Pancreas (tissue), 10 donors: ENCODE results near the gene FAM131A. TPM values are rescaled to one million over a fixed set of nuclear protein-coding genes. Genes with fewer than 3 reads are reported as not detected.

Experiments
- ATAC-seq, 4 donors: fragments of 200-7000 bp; cut with Tn5 transposase; one replicate each; pipeline versions ENCODE4 v1.8.0 to v1.9.1; 2020; ENCODE audit warnings: mild to moderate bottlenecking in 4 of 4, moderate library complexity in 4 of 4
- DNase-seq, 6 donors: peaks; one replicate each; pipeline ENCODE4 v3.0.0-alpha.2; 2020
- FAIRE-seq: peaks from 2 replicates; lab custom pipeline; 2012; peaks lifted over from hg19 to GRCh38; lab: Jason Lieb, UNC
- H3K27ac ChIP-seq, 4 donors: fragments of 200-600 bp; sonication (generic); 1 replicate in 3 of 4; 2 replicates in 1 of 4; pipeline versions ENCODE4 v1.5.0 to v1.8.0; 2020
- H3K27me3 ChIP-seq, 4 donors: fragments of 200-600 bp; one replicate each; pipeline ENCODE4 v1.8.0; 2021
- H3K36me3 ChIP-seq, 3 donors: fragments of 200-600 bp; sonication (generic) in 1 of 3; one replicate each; pipeline versions ENCODE4 v1.5.0 to v1.8.0; 2020 to 2021
- H3K4me1 ChIP-seq, 3 donors: fragments of 200-600 bp; one replicate each; pipeline ENCODE4 v1.8.0; 2021
- H3K4me3 ChIP-seq, 4 donors: fragments of 200-600 bp; sonication (generic) in 2 of 4; one replicate each; pipeline versions ENCODE4 v1.5.0 to v1.8.0; 2020 to 2021
- H3K9me3 ChIP-seq, 4 donors: fragments of 200-600 bp; one replicate each; pipeline ENCODE4 v1.8.0; 2021
- CTCF ChIP-seq, 4 donors: fragments of 200-600 bp; sonication (generic) in 3 of 4; IDR thresholded peaks; one replicate each; pipeline versions ENCODE4 v1.5.0 to v1.8.0; 2021; ENCODE audit warnings: antibody characterized with exemption in 4 of 4
- WGBS, 2 donors: extraction: QIAGEN DNeasy Blood & Tissue Kit; methylation state at CpG; one replicate each; pipeline ENCODE4 v1.1.7; 2013; 5-methylcytosine and 5-hydroxymethylcytosine counted together
- intact Hi-C, 3 donors: fragments of 100-400 bp; cut with DNase I; formaldehyde crosslinking; loops; one replicate each; pipeline versions ENCODE4 v1.11.1 to v1.14.2; 2022
- polyA plus RNA-seq, 2 donors: library from polyadenylated mRNA; stranded (reverse); fragments of 200-250 nt; gene quantifications; one replicate each; pipeline ENCODE4 v1.2.3, GENCODE V29; 2013
- total RNA-seq, 6 donors: library from RNA; stranded (reverse); fragmentation: NEBNext Ultra II Directional in 4 of 6; extraction: Animal tissue kit (Norgen Biotek cat#: 25700) in 4 of 6; gene quantifications; one replicate each; pipeline versions ENCODE4 v1.2.1 to v1.2.4, GENCODE V29; 2021 to 2023
- donor health status: healthy with polysubstance abuse.
- donor health status: DM: no; HTN: no; CAD: no; lungs with moderate emphysema.
- donor health status: DM: no; HTN: no; CAD: no.
- donor health status: control.
- donor health status: control.
- donor health status: Bipolar disorder and iron deficiency.
- donor health status: DM: yes; HTN: yes; CAD: no.
- donor health status: DM: no; HTN: no; CAD: no.
- donor health status: DM: no; HTN: no; CAD: no.
- donor health status: DM: yes; HTN: yes; CAD: no.

Gene FAM131A
- total and polyA plus RNA-seq, 8 donors = 4.0 to 22.5 (median 7.9) TPM

- no peak for TF ChIP-seq CTCF (IDR thresholded peaks at IDR 0.05)
- DNase-seq (peak in 3 of 6 donors; percentile 18 to 29 (median 22)), FAIRE-seq (no peak), ATAC-seq (no peak)
- H3K9me3 ChIP-seq = no peaks in the 10 kb centered on the region
- H3K36me3 ChIP-seq = peaks cover 0 to 3% (median 0%) of the 10 kb centered on the region in 3 donors
- H3K27ac ChIP-seq = peak overlapping the region in 3 of 4 donors; percentile 12 to 97 (median 97)
- peaks cover 0 to 10% (median 0%) of the 10 kb centered on the region in 3 donors for H3K4me1 ChIP-seq
- intact Hi-C loops = no loop called here
- H3K4me3 ChIP-seq = peak overlapping the region; percentile 74 to 97 (median 78)
- 63 to 64% methylated on average over 12 of the region's 12 CpGs for WGBS, 2 donors
- no peaks in the 10 kb centered on the region for H3K27me3 ChIP-seq
These were observed 22.9 kb downstream of the FAM131A start for GRCh38 chr3:184360070-184360928.

- 4 to 5% methylated on average over 24 of the region's 24 CpGs for WGBS, 2 donors
- FAIRE-seq (no peak), DNase-seq (peak in 3 of 6 donors; percentile 10 to 33 (median 26)), ATAC-seq (no peak)
- peak overlapping the region; percentile 74 to 97 (median 78) for H3K4me3 ChIP-seq
- TF ChIP-seq CTCF (IDR thresholded peaks at IDR 0.05) = no peak
- peaks cover 0 to 10% (median 0%) of the 10 kb centered on the region in 3 donors for H3K4me1 ChIP-seq
- H3K36me3 ChIP-seq = peaks cover 0 to 5% (median 0%) of the 10 kb centered on the region in 3 donors
- intact Hi-C loops = no loop called here
- H3K9me3 ChIP-seq = no peaks in the 10 kb centered on the region
- peak overlapping the region; percentile 12 to 97 (median 66) for H3K27ac ChIP-seq
- no peaks in the 10 kb centered on the region for H3K27me3 ChIP-seq
These were observed 23.6 kb downstream of the FAM131A start for GRCh38 chr3:184360929-184361531.

- no peak for TF ChIP-seq CTCF (IDR thresholded peaks at IDR 0.05)
- ATAC-seq = peak; percentile 53 to 68 (median 57)
- intact Hi-C loops = no loop called here
- no peak for FAIRE-seq
- no peaks in the 10 kb centered on the region for H3K9me3 ChIP-seq
- peak within 1 kb of the TSS; percentile 91 to 98 (median 97) for H3K27ac ChIP-seq
- 0 to 1% methylated on average over 40 to 56 of the region's 56 CpGs for WGBS, 2 donors
- peaks cover 0 to 5% (median 0%) of the 10 kb centered on the region in 3 donors for H3K36me3 ChIP-seq
- peak; percentile 54 to 87 (median 72) for DNase-seq
- H3K4me1 ChIP-seq = peaks cover 0 to 10% (median 0%) of the 10 kb centered on the region in 3 donors
- H3K4me3 ChIP-seq = peak within 1 kb of the TSS; percentile 74 to 97 (median 78)
- no peaks in the 10 kb centered on the region for H3K27me3 ChIP-seq
These were observed 24.1 kb downstream of the FAM131A start, which contains the start of the genes CLCN2 and POLR2H for GRCh38 chr3:184361532-184361931. Gene CLCN2, minus strand, starts transcription at chr3:184361605. Its CDS starts 126 bp downstream, at chr3:184361479. Gene POLR2H, plus strand, starts transcription at chr3:184361710. Its CDS starts 1,783 bp downstream, at chr3:184363493.

- Histone ChIP-seq H3K9me3 (no peaks in the 10 kb centered on the region), H3K27me3 (no peaks in the 10 kb centered on the region), H3K4me1 (peaks cover 0 to 10% (median 0%) of the 10 kb centered on the region in 3 donors), H3K36me3 (peaks cover 0 to 5% (median 0%) of the 10 kb centered on the region in 3 donors), H3K4me3 (peak overlapping the region; percentile 74 to 97 (median 78)), H3K27ac (peak overlapping the region; percentile 91 to 98 (median 97))
- WGBS, 2 donors = 0% methylated on average over 33 to 38 of the region's 38 CpGs
- DNase-seq (peak in 4 of 6 donors; percentile 66 to 85 (median 76)), ATAC-seq (peak; percentile 42 to 49 (median 46)), FAIRE-seq (no peak)
- intact Hi-C loops = no loop called here
- TF ChIP-seq CTCF (IDR thresholded peaks at IDR 0.05) = no peak
These were observed 24.7 kb downstream of the FAM131A start for GRCh38 chr3:184361932-184362667.
